HG03095 (cell line): ENCODE measurements around the gene MPHOSPH6.
"Not testable (repeated sequence)": the region's sequence is repeated elsewhere in the genome, so short reads cannot be mapped to it uniquely, and the experiment has no call there.

Source experiments
- ATAC-seq: cut with Tn5 transposase; IDR thresholded peaks from one replicate; pipeline ENCODE4 v1.9.1; 2021; ENCODE audit warnings: moderate library complexity; ENCODE audit not compliant: unreplicated experiment

Gene MPHOSPH6

GRCh38 chr16:82124651-82125050 is 45.4 kb downstream of the MPHOSPH6 start:
- no peak for ATAC-seq

- ATAC-seq, result no peak
Measured at GRCh38 chr16:82119405-82119804, 50.6 kb downstream of the MPHOSPH6 start.

GRCh38 chr16:82118749-82119148 is 51.3 kb downstream of the MPHOSPH6 start:
- no peak for ATAC-seq

- ATAC-seq, result no peak
Measured at GRCh38 chr16:82116535-82116934, 53.5 kb downstream of the MPHOSPH6 start.

- ATAC-seq, result no peak
Measured at GRCh38 chr16:82113741-82114140, 56.3 kb downstream of the MPHOSPH6 start.

- ATAC-seq, result no peak
Measured at GRCh38 chr16:82111944-82112343, 58.1 kb downstream of the MPHOSPH6 start.

GRCh38 chr16:82109266-82109665 is 60.8 kb downstream of the MPHOSPH6 start:
- not testable (repeated sequence) for ATAC-seq

- ATAC-seq, result no peak
Measured at GRCh38 chr16:82108774-82109173, 61.2 kb downstream of the MPHOSPH6 start.

GRCh38 chr16:82108100-82108499 is 61.9 kb downstream of the MPHOSPH6 start:
- no peak for ATAC-seq

GRCh38 chr16:82105107-82105506 is 64.9 kb downstream of the MPHOSPH6 start:
- ATAC-seq, result no peak
